Hepatocyte (in vitro differentiated cells): Measurements from ENCODE around the gene NDUFAF8.

Experiments used
- CTCF ChIP-seq: fragments of 200-600 bp; sonication (generic); IDR thresholded peaks from 2 replicates; pipeline ENCODE4 v1.5.1; 2016; ENCODE audit warnings: antibody characterized with exemption, mild to moderate bottlenecking; ENCODE audit not compliant: poor library complexity
- EZH2 ChIP-seq: fragments of 200-600 bp; sonication (generic); IDR thresholded peaks from 2 replicates; pipeline ENCODE4 v1.6.1; 2016; ENCODE audit warnings: antibody characterized with exemption, mild to moderate bottlenecking, borderline replicate concordance
- EZH2phosphoT487 ChIP-seq: fragments of 200-600 bp; sonication (generic); IDR thresholded peaks from one replicate; pipeline ENCODE4 v1.6.1; 2018; ENCODE audit warnings: antibody characterized with exemption, mild to moderate bottlenecking, low read depth, moderate library complexity; ENCODE audit not compliant: unreplicated experiment, severe bottlenecking

GRCh38 chr17:81229666-81229920 is 9.5 kb upstream of the NDUFAF8 start:
- no peak for TF ChIP-seq EZH2
- TF ChIP-seq CTCF = no peak
- no peak for TF ChIP-seq EZH2phosphoT487
